ENCODE results near the gene SP2.

SP2 gene

DNA sequence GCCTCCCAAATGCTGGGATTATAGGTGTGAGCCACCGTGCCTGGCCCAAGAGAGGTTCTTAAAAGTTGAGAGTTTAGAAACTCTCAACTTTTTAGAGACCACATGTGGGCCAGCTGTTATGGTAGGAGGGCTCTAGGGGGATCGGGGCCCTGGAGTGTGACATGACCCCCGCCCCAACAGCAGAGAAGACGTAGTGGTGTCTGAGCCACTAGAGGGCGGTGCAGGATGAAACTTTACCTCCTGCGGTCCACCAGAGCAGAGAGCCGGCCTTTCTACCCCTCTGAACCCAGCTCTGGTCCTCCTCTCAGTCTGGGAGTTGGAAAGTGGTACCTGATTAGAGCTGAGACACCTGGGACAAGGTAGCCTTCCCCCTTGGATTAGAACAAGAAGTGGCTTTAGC, 82.3 kb downstream of the SP2 start:
- DNase-seq, result peak; percentile 65
